K562 (cell line): ENCODE data around the gene SEL1L. TPM values are rescaled to one million over a fixed set of nuclear protein-coding genes. Genes with fewer than 3 reads are reported as not detected.

Source experiments
- ATAC-seq: fragments of 200-7000 bp; cut with Tn5 transposase; 3 replicates; pipeline ENCODE4 v1.9.1; 2020; ENCODE audit warnings: moderate library complexity
- BruUV-seq: library from RNA; stranded (reverse); fragments of 400-500 nt; replicated peaks from 2 replicates; lab custom pipeline; 2021; lab: Mats Ljungman, UMichigan
- CTCF ChIA-PET: fragments of 300-600 bp; formaldehyde crosslinking; extraction: SDS; loops from one replicate; lab custom pipeline; 2021; ENCODE audit warnings: low intra/inter-chr PET ratio; lab: Yijun Ruan, JAX
- POLR2A ChIA-PET: fragments of 300-600, 350-650 bp; sonication (Branson Sonifier 250); formaldehyde crosslinking; extraction: SDS; loops from one replicate; lab custom pipeline; 2021; ENCODE audit warnings: antibody characterized with exemption, inconsistent platforms; lab: Yijun Ruan, JAX
- DNase-seq, 4 experiments: peaks; one replicate each; pipeline versions ENCODE4 v3.0.0 to v3.0.0-alpha.2; 2011 to 2018; ENCODE audit warnings: low spot score in 3 of 4, mixed read lengths in 3 of 4; ENCODE audit errors: extremely low read depth in 1 of 4
- FAIRE-seq: peaks from 2 replicates; lab custom pipeline; 2011; peaks lifted over from hg19 to GRCh38; lab: Jason Lieb, UNC
- H2AFZ ChIP-seq: 2 replicates; pipeline ENCODE4 v1.6.0; 2011; ENCODE audit warnings: low read depth, low read length, control low read depth, inconsistent platforms
- H3K27ac ChIP-seq: fragments of 200-600 bp; 3 replicates; pipeline ENCODE4 v1.8.0; 2011; ENCODE audit warnings: low read depth, mild to moderate bottlenecking, control low read depth, inconsistent platforms, low read length, moderate library complexity, mixed read lengths; ENCODE audit errors: extremely low read depth
- H3K27me3 ChIP-seq, 2 experiments: fragments of 300-600 bp in 1 of 2; 2 replicates in 1 of 2; 3 replicates in 1 of 2; pipeline versions ENCODE4 v1.6.0 to v1.8.0; 2011; ENCODE audit warnings: inconsistent platforms in 2 of 2, low read length in 2 of 2, mild to moderate bottlenecking in 1 of 2, mixed read lengths in 1 of 2, moderate library complexity in 1 of 2; ENCODE audit not compliant: control insufficient read depth in 2 of 2, insufficient read depth in 2 of 2
- H3K36me3 ChIP-seq: fragments of 300-600 bp; 3 replicates; pipeline ENCODE4 v1.8.0; 2011; ENCODE audit warnings: mild to moderate bottlenecking, low read length, inconsistent platforms; ENCODE audit not compliant: control insufficient read depth, insufficient read depth
- H3K4me1 ChIP-seq, 2 experiments: fragments of 200-600 bp in 1 of 2; replicated peaks in 1 of 2; 2 replicates in 1 of 2; 3 replicates in 1 of 2; pipeline versions ENCODE4 v1.5.1 to v1.8.0; 2011; ENCODE audit warnings: inconsistent platforms in 2 of 2, low read length in 2 of 2, mild to moderate bottlenecking in 1 of 2, mixed read lengths in 1 of 2, moderate library complexity in 1 of 2; ENCODE audit not compliant: control insufficient read depth in 2 of 2, insufficient read depth in 2 of 2
- H3K4me2 ChIP-seq: 2 replicates; pipeline ENCODE4 v1.6.1; 2011; ENCODE audit warnings: low read length, control low read depth, inconsistent platforms, mixed read lengths; ENCODE audit not compliant: insufficient read depth
- H3K4me3 ChIP-seq: fragments of 200-600 bp; sonication (generic), shearing (Covaris generic); 2 replicates; pipeline ENCODE4 v1.5.1; 2016; ENCODE audit warnings: control low read depth, inconsistent platforms
- H3K79me2 ChIP-seq: fragments of 200-600 bp; 3 replicates; pipeline ENCODE4 v1.8.0; 2011; ENCODE audit warnings: low read length, inconsistent platforms; ENCODE audit not compliant: control insufficient read depth, insufficient read depth
- H3K9ac ChIP-seq, 2 experiments: 2 replicates each; pipeline versions ENCODE4 v1.6.0 to v1.6.1; 2011; ENCODE audit warnings: low read depth in 2 of 2, low read length in 2 of 2, control low read depth in 1 of 2, inconsistent platforms in 1 of 2, mild to moderate bottlenecking in 1 of 2, mixed read lengths in 1 of 2; ENCODE audit not compliant: insufficient read depth in 1 of 2
- H3K9me1 ChIP-seq: one replicate; pipeline ENCODE4 v1.6.0; 2011; ENCODE audit warnings: inconsistent platforms, mild to moderate bottlenecking, low read length, moderate library complexity; ENCODE audit not compliant: control insufficient read depth, insufficient read depth
- H3K9me3 ChIP-seq: replicated peaks from 2 replicates; pipeline ENCODE4 v1.5.1; 2011; ENCODE audit warnings: low read depth, low read length, inconsistent platforms; ENCODE audit not compliant: control insufficient read depth, insufficient read depth
- H4K20me1 ChIP-seq: replicated peaks from 2 replicates; pipeline ENCODE4 v1.6.1; 2011; ENCODE audit warnings: low read length, inconsistent platforms, mixed read lengths; ENCODE audit not compliant: control insufficient read depth, insufficient read depth
- ARID1B ChIP-seq: fragments of 450-650 bp; IDR thresholded peaks from 2 replicates; pipeline ENCODE4 v1.6.1; 2016; ENCODE audit warnings: antibody characterized with exemption, mild to moderate bottlenecking, inconsistent platforms
- BCLAF1 ChIP-seq, 2 experiments: fragments of 450-650 bp in 1 of 2; IDR thresholded peaks; 2 replicates each; pipeline ENCODE4 v1.6.1; 2011 to 2017; ENCODE audit warnings: low read depth in 2 of 2, antibody characterized with exemption in 1 of 2, borderline replicate concordance in 1 of 2, low read length in 1 of 2, mild to moderate bottlenecking in 1 of 2, mixed read lengths in 1 of 2; ENCODE audit not compliant: control insufficient read depth in 1 of 2
- CCNT2 ChIP-seq: IDR thresholded peaks from 2 replicates; pipeline ENCODE4 v1.6.1; 2011; ENCODE audit warnings: borderline replicate concordance, low read depth, mild to moderate bottlenecking, moderate library complexity, mixed read lengths, low read length; ENCODE audit not compliant: insufficient read length; ENCODE audit errors: extremely low read depth
- CHD1 ChIP-seq: fragments of 200-600 bp; sonication (generic); IDR thresholded peaks from one replicate; pipeline ENCODE4 v1.6.1; 2012; ENCODE audit warnings: mild to moderate bottlenecking, moderate library complexity, low read length, inconsistent platforms
- JUND ChIP-seq, 2 experiments: IDR thresholded peaks; 2 replicates in 1 of 2; 3 replicates in 1 of 2; pipeline ENCODE4 v1.6.1; 2011; ENCODE audit warnings: borderline replicate concordance in 2 of 2, low read depth in 2 of 2, low read length in 2 of 2, improper control_type of control experiment in 1 of 2, missing biosample characterization in 1 of 2, missing genetic modification characterization in 1 of 2, missing genetic modification reagents in 1 of 2
- LCOR ChIP-seq: sonication (generic); formaldehyde crosslinking; IDR thresholded peaks from 2 replicates; pipeline ENCODE4 v1.8.0; 2022; ENCODE audit warnings: mild to moderate bottlenecking, missing genetic modification reagents
- POLR2H ChIP-seq: IDR thresholded peaks from 2 replicates; pipeline ENCODE4 v1.6.1; 2016; ENCODE audit warnings: missing genetic modification characterization, low read depth, mild to moderate bottlenecking, control low read depth, missing compliant biosample characterization, moderate library complexity
- SMAD2 ChIP-seq: fragments of 150-350 bp; IDR thresholded peaks from 2 replicates; pipeline ENCODE4 v1.6.1; 2014; ENCODE audit warnings: low read depth, mild to moderate bottlenecking, low read length
- SMAD4 ChIP-seq: fragments of 250-450 bp; sonication (Bioruptor Pico); conservative IDR thresholded peaks from 2 replicates; pipeline ENCODE4 v1.8.0; 2021; ENCODE audit warnings: inconsistent platforms, mild to moderate bottlenecking, moderate library complexity
- SMARCA5 ChIP-seq: fragments of 450-650 bp; IDR thresholded peaks from 2 replicates; pipeline ENCODE4 v1.6.1; 2016
- ZNF766 ChIP-seq: fragments of 200-800 bp; sonication (Bioruptor generic); conservative IDR thresholded peaks from 2 replicates; pipeline ENCODE4 v1.6.1; 2016; ENCODE audit warnings: missing genetic modification characterization, missing compliant biosample characterization
- ZNF77 ChIP-seq: fragments of 250-450 bp; sonication (Bioruptor Pico); IDR thresholded peaks from 2 replicates; pipeline ENCODE4 v1.5.0; 2020
- WGBS: fragments of 100-300 bp; shearing (Covaris generic); methylation state at CpG from one replicate; pipeline ENCODE4 v1.1.6; 2016; ENCODE audit warnings: low coverage, mixed read lengths; ENCODE audit not compliant: insufficient coverage; ENCODE audit errors: missing lambda C conversion rate; 5-methylcytosine and 5-hydroxymethylcytosine counted together
- in situ Hi-C: fragments of 300-500 bp; cut with MboI; formaldehyde crosslinking; loops from 4 replicates; pipeline ENCODE4 v1.15.0; 2018; ENCODE audit warnings: inconsistent platforms, mixed read lengths
- intact Hi-C: fragments of 100-400 bp; cut with micrococcal nuclease; formaldehyde crosslinking; loops from 2 replicates; pipeline ENCODE4 v1.14.2; 2022
- polyA plus RNA-seq, 8 experiments: library from polyadenylated mRNA; depleted of rRNA in 4 of 8; stranded (reverse) in 5 of 8; unstranded in 3 of 8; fragments of >200 nt; fragmentation: Nextera tagmentation in 2 of 8; fragmentation: Illumina TruSeq in 1 of 8; extraction: Ambion mirVana in 2 of 8; extraction: Trizol in 1 of 8; gene quantifications; 2 replicates each; pipeline versions ENCODE4 v1.2.1 to v1.2.3, GENCODE V29; 2011 to 2014; ENCODE audit warnings: inconsistent platforms in 1 of 8, missing spikeins in 1 of 8
- total RNA-seq, 7 experiments: library from RNA; depleted of rRNA in 6 of 7; stranded (reverse); fragments of >200 nt in 6 of 7; fragmentation: Illumina TruSeq in 2 of 7; extraction: Trizol in 2 of 7; gene quantifications; 2 replicates each; pipeline versions ENCODE4 v1.2.1 to v1.2.3, GENCODE V29; 2011 to 2021; ENCODE audit warnings: low replicate concordance in 1 of 7

SEL1L gene
- total and polyA plus RNA-seq, 9 of the 15 experiments (the other 6 are each of a cell fraction or from before 2014, with no cell fraction given) = 7.7 to 21.1 (median 13.6) TPM

GRCh38 chr14:81533212-81533535, 479 bp downstream of the SEL1L start:
- H3K9me1 ChIP-seq = no peaks in the 10 kb centered on the region
- peaks cover 0 to 17% of the 10 kb centered on the region in 2 experiments; a peak in 3 of 5 replicates for H3K4me1 ChIP-seq
- no peaks in the 10 kb centered on the region for H3K36me3 ChIP-seq
- TF ChIP-seq CHD1 (peak; percentile 50), ZNF77 (no peak)
- TF ChIP-seq, all 486 proteins: peak for 1
- H3K9me3 ChIP-seq = no peaks in the 10 kb centered on the region; the same call in 1 of the 2 replicates
- H3K27ac ChIP-seq = peak overlapping the region; percentile 65
- ChIA-PET POLR2A (interaction anchor here (0.9 to 1.4 kb wide), 2 partner anchors 10 to 133 kb away, joined by 3 read pairs; partner anchors contain the start of gene STON2), CTCF (no interaction called here)
- FAIRE-seq (no peak), DNase-seq (peak in 1 of 4 experiments; percentile 6), ATAC-seq (peak; percentile 1; the same call in 2 of the 3 replicates)
- in situ Hi-C loops (no loop called here), intact Hi-C loops (loop anchor here (5.0 kb wide), 1 partner anchor 316 kb away; no protein-coding TSS in a partner anchor)
- BruUV-seq = TSS peak; percentile 55
- no peaks in the 10 kb centered on the region for H3K27me3 ChIP-seq
- H2AFZ ChIP-seq = peak overlapping the region; percentile 84
- peak overlapping the region; percentile 96 for H3K4me3 ChIP-seq
- H4K20me1 ChIP-seq = no peaks in the 10 kb centered on the region
- peak overlapping the region; percentile 80 to 94 for H3K9ac ChIP-seq
- H3K4me2 ChIP-seq = peak overlapping the region; percentile 85
- WGBS = 2% methylated on average over 9 of the region's 10 CpGs
- peaks cover 18% of the 10 kb centered on the region for H3K79me2 ChIP-seq

- Histone ChIP-seq H3K79me2 (peaks cover 19% of the 10 kb centered on the region), H3K9ac (no peak overlapping the region; a peak in 1 of 4 replicates), H3K9me3 (no peaks in the 10 kb centered on the region; the same call in 1 of the 2 replicates), H3K4me3 (no peak overlapping the region), H3K36me3 (peaks cover 18% of the 10 kb centered on the region; the same call in 1 of the 3 replicates), H3K4me1 (peaks cover 0 to 17% of the 10 kb centered on the region in 2 experiments; a peak in 3 of 5 replicates), H4K20me1 (no peaks in the 10 kb centered on the region), H3K27me3 (no peaks in the 10 kb centered on the region), H3K9me1 (no peaks in the 10 kb centered on the region), H2AFZ (no peak overlapping the region), H3K27ac (no peak overlapping the region), H3K4me2 (peak overlapping the region; percentile 47)
- no TSS peak for BruUV-seq
- WGBS = 8% methylated on average over 2 of the region's 2 CpGs
- intact Hi-C loops = no loop called here
- ChIA-PET CTCF (no interaction called here), POLR2A (interaction anchor here (1.3 kb wide), 1 partner anchor 10 kb away, joined by 4 read pairs; no protein-coding TSS in a partner anchor)
- in situ Hi-C loops = no loop called here
- FAIRE-seq (peak; percentile 44), DNase-seq (no peak), ATAC-seq (peak; percentile 12)
- peak; percentile 71 for TF ChIP-seq POLR2H (tag)
- 0 out of 2 replicates have a peak, but pooled peaks have one; percentile 25 for TF ChIP-seq ZNF766 (CRISPR knock-in tag)
- TF ChIP-seq SMAD2 = no peak
- peak; percentile 43; the same call in 1 of the 2 replicates for TF ChIP-seq ARID1B
- TF ChIP-seq CCNT2 = no peak
- TF ChIP-seq JUND (IDR thresholded peaks at IDR 0.05; ENCODE audit: borderline replicate concordance, low read depth, low read length) = peak; percentile 73; the same call in 1 of the 2 replicates
- TF ChIP-seq JUND (tag; IDR thresholded peaks at IDR 0.05; ENCODE audit: borderline replicate concordance, low read depth, low read length) = peak; percentile 43; the same call in 1 of the 3 replicates
- 0 out of 2 replicates have a peak, but pooled peaks have one; percentile 41 for TF ChIP-seq SMAD4 (CRISPR knock-in tag)
- no peak for TF ChIP-seq SMARCA5
- no peak for TF ChIP-seq BCLAF1 (IDR thresholded peaks at IDR 0.05; ENCODE audit: borderline replicate concordance in 1 of 2, control insufficient read depth in 1 of 2, low read depth in 2 of 2, low read length in 1 of 2)
- TF ChIP-seq LCOR (CRISPR knock-in tag) = no peak
These were observed 4.3 kb downstream of the SEL1L start for GRCh38 chr14:81529391-81529790.
